Pons (tissue), 1 donor: Measurements from ENCODE around the gene AHRR.
A peak's percentile ranks its signal among the peaks of the same experiment; 100 is the strongest.

Source experiments
- DNase-seq: peaks from one replicate; pipeline ENCODE4 v3.0.0-alpha.2; 2016; ENCODE audit warnings: low spot score

The AHRR gene

GRCh38 chr5:429453-430188 lies 108.1 kb downstream of the AHRR start:
- no peak for DNase-seq

GRCh38 chr5:430214-430925 lies 108.9 kb downstream of the AHRR start:
- no peak for DNase-seq

GRCh38 chr5:431001-431710 lies 109.6 kb downstream of the AHRR start:
- DNase-seq = no peak

- DNase-seq = no peak
These were observed 110.2 kb downstream of the AHRR start for GRCh38 chr5:431711-432050.

GRCh38 chr5:432201-432927 lies 110.8 kb downstream of the AHRR start:
- DNase-seq = no peak

- no peak for DNase-seq
These were observed 111.6 kb downstream of the AHRR start for GRCh38 chr5:432928-433791.

- no peak for DNase-seq
These were observed 112.3 kb downstream of the AHRR start for GRCh38 chr5:433836-434235.

GRCh38 chr5:434443-435146 lies 113.1 kb downstream of the AHRR start:
- no peak for DNase-seq

- no peak for DNase-seq
These were observed 113.8 kb downstream of the AHRR start for GRCh38 chr5:435156-435790.

GRCh38 chr5:435961-436640 lies 114.6 kb downstream of the AHRR start:
- DNase-seq = no peak

GRCh38 chr5:436641-436975 lies 115.1 kb downstream of the AHRR start:
- no peak for DNase-seq

GRCh38 chr5:437281-437771 lies 115.8 kb downstream of the AHRR start:
- DNase-seq = no peak

GRCh38 chr5:438481-438981 lies 117.0 kb downstream of the AHRR start:
- DNase-seq = no peak

GRCh38 chr5:439181-439580 lies 117.7 kb downstream of the AHRR start:
- no peak for DNase-seq

GRCh38 chr5:439636-440035 lies 118.1 kb downstream of the AHRR start:
- no peak for DNase-seq

- peak; percentile 35 for DNase-seq
These were observed 119.1 kb downstream of the AHRR start for GRCh38 chr5:440401-441201.

GRCh38 chr5:441996-442334 lies 120.5 kb downstream of the AHRR start:
- no peak for DNase-seq

GRCh38 chr5:442335-443238 lies 121.1 kb downstream of the AHRR start, which contains the start of gene EXOC3:
Gene EXOC3 (plus strand): TSS chr5:443176. CDS start chr5:446206, 3,030 bp downstream.
- DNase-seq = peak; percentile 42
